SK-N-SH (cell line): ENCODE data around the gene VAMP8.

ENCODE experiments used
- EP300 ChIP-seq, 2 experiments: IDR thresholded peaks; 2 replicates each; pipeline versions ENCODE4 v1.4.0 to v1.6.1; 2012; ENCODE audit warnings: borderline replicate concordance in 1 of 2, low read depth in 1 of 2, low read length in 1 of 2
- EZH2phosphoT487 ChIP-seq: fragments of 200-600 bp; sonication (generic); IDR thresholded peaks from 2 replicates; pipeline ENCODE4 v1.6.1; 2017; ENCODE audit warnings: low read depth, mixed run types, mild to moderate bottlenecking, antibody characterized with exemption, moderate library complexity, borderline replicate concordance
- FOXM1 ChIP-seq: IDR thresholded peaks from 2 replicates; pipeline ENCODE4 v1.4.0; 2012; ENCODE audit warnings: low read depth, mild to moderate bottlenecking
- GABPA ChIP-seq: IDR thresholded peaks from 2 replicates; pipeline ENCODE4 v1.4.0; 2012; ENCODE audit warnings: low read depth, mild to moderate bottlenecking
- POLR2AphosphoS5 ChIP-seq: IDR thresholded peaks from 2 replicates; pipeline ENCODE4 v1.6.1; 2012; ENCODE audit warnings: low read depth, low read length
- TF ChIP-seq, protein P1 (sequence below): fragments of 200-600 bp; sonication (generic); IDR thresholded peaks from 2 replicates; pipeline ENCODE4 v1.6.1; 2017; ENCODE audit warnings: antibody characterized with exemption, mild to moderate bottlenecking, moderate library complexity

GRCh38 chr2:85564144-85564563 is 13.2 kb upstream of the VAMP8 start:
- TF ChIP-seq POLR2AphosphoS5 (no peak), EP300 (IDR thresholded peaks at IDR 0.05; ENCODE audit: borderline replicate concordance in 1 of 2, low read depth in 1 of 2, low read length in 1 of 2) (no peak), EZH2phosphoT487 (no peak), GABPA (no peak), FOXM1 (no peak)
- TF ChIP-seq, protein P1, sequence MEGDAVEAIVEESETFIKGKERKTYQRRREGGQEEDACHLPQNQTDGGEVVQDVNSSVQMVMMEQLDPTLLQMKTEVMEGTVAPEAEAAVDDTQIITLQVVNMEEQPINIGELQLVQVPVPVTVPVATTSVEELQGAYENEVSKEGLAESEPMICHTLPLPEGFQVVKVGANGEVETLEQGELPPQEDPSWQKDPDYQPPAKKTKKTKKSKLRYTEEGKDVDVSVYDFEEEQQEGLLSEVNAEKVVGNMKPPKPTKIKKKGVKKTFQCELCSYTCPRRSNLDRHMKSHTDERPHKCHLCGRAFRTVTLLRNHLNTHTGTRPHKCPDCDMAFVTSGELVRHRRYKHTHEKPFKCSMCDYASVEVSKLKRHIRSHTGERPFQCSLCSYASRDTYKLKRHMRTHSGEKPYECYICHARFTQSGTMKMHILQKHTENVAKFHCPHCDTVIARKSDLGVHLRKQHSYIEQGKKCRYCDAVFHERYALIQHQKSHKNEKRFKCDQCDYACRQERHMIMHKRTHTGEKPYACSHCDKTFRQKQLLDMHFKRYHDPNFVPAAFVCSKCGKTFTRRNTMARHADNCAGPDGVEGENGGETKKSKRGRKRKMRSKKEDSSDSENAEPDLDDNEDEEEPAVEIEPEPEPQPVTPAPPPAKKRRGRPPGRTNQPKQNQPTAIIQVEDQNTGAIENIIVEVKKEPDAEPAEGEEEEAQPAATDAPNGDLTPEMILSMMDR, result no peak
